Stimulated activated CD4-positive, alpha-beta T cell treated with anti-CD3 and anti-CD28 coated beads, Interleukin-4, amount 100 ng/mL, for 1 hour (primary cell): ENCODE measurements around the gene IFNGR1.
A peak's percentile ranks its signal among the peaks of the same experiment; 100 is the strongest.
"Not testable (repeated sequence)": the region's sequence is repeated elsewhere in the genome, so short reads cannot be mapped to it uniquely, and the experiment has no call there.

Experiments
- DNase-seq: peaks from one replicate; pipeline ENCODE4 v3.0.0-alpha.2; 2020

Gene IFNGR1

GRCh38 chr6:137235686-137236085 lies 16.5 kb upstream of the IFNGR1 start:
- no peak for DNase-seq

GRCh38 chr6:137233911-137234863 lies 15.0 kb upstream of the IFNGR1 start:
- DNase-seq, result no peak

GRCh38 chr6:137231895-137232294 lies 12.7 kb upstream of the IFNGR1 start:
- no peak for DNase-seq

- DNase-seq, result no peak
Observed at GRCh38 chr6:137230956-137231555, 11.9 kb upstream of the IFNGR1 start.

- DNase-seq, result no peak
Observed at GRCh38 chr6:137230547-137230946, 11.4 kb upstream of the IFNGR1 start.

- DNase-seq, result no peak
Observed at GRCh38 chr6:137229075-137229759, 10.0 kb upstream of the IFNGR1 start.

- DNase-seq, result no peak
Observed at GRCh38 chr6:137227871-137228302, 8.7 kb upstream of the IFNGR1 start.

- no peak for DNase-seq
Observed at GRCh38 chr6:137226697-137227096, 7.5 kb upstream of the IFNGR1 start.

- DNase-seq, result no peak
Observed at GRCh38 chr6:137224799-137225198, 5.6 kb upstream of the IFNGR1 start.

GRCh38 chr6:137223370-137224131 lies 4.4 kb upstream of the IFNGR1 start:
- DNase-seq, result no peak

GRCh38 chr6:137222381-137222780 lies 3.2 kb upstream of the IFNGR1 start:
- DNase-seq, result no peak

- no peak for DNase-seq
Observed at GRCh38 chr6:137219664-137220252, 573 bp upstream of the IFNGR1 start.

GRCh38 chr6:137218473-137218916 lies 690 bp downstream of the IFNGR1 start:
- peak; percentile 4 for DNase-seq

GRCh38 chr6:137217801-137218472 lies 1.2 kb downstream of the IFNGR1 start:
- DNase-seq, result no peak

GRCh38 chr6:137216875-137217553 lies 2.2 kb downstream of the IFNGR1 start:
- DNase-seq, result no peak

GRCh38 chr6:137216106-137216505 lies 3.1 kb downstream of the IFNGR1 start:
- no peak for DNase-seq

GRCh38 chr6:137215630-137216029 lies 3.6 kb downstream of the IFNGR1 start:
- DNase-seq, result not testable (repeated sequence)

- no peak for DNase-seq
Observed at GRCh38 chr6:137214931-137215330, 4.3 kb downstream of the IFNGR1 start.

- no peak for DNase-seq
Observed at GRCh38 chr6:137213813-137214212, 5.4 kb downstream of the IFNGR1 start.

- DNase-seq, result no peak
Observed at GRCh38 chr6:137213331-137213740, 5.8 kb downstream of the IFNGR1 start.

- DNase-seq, result no peak
Observed at GRCh38 chr6:137211910-137212309, 7.3 kb downstream of the IFNGR1 start.
